Cerebellar cortex (tissue), 1 donor: ENCODE results near the gene ERBB2.
"Not testable (repeated sequence)": the region's sequence is repeated elsewhere in the genome, so short reads cannot be mapped to it uniquely, and the experiment has no call there.

Experiments used
- DNase-seq: peaks from one replicate; pipeline ENCODE4 v3.0.0-alpha.2; 2015; ENCODE audit warnings: low spot score

The ERBB2 gene

DNA sequence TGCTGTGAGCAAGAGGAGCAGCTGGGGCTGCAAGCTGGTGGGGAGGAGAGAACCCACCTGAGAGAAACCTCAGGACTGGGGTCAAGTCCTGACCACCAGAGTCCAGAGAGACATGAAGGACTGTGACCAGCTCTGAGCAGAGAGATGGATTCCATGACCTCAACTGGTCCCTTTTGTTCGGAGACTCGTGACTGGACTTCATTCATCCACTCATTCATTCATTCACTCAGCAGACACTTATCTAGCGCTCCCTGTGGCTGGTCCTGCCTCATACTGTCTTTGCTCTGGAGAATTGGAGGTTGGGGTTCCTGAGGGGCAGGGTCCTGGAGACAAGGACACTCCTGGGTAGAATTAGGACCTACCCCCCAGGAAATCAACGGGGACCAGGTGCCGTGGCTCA, 4.0 kb downstream of the ERBB2 start:
- no peak for DNase-seq

- no peak for DNase-seq
Observed at GRCh38 chr17:39704821-39705551, 5.1 kb downstream of the ERBB2 start.

GRCh38 chr17:39705786-39706348, 6.0 kb downstream of the ERBB2 start:
- DNase-seq: no peak

DNA sequence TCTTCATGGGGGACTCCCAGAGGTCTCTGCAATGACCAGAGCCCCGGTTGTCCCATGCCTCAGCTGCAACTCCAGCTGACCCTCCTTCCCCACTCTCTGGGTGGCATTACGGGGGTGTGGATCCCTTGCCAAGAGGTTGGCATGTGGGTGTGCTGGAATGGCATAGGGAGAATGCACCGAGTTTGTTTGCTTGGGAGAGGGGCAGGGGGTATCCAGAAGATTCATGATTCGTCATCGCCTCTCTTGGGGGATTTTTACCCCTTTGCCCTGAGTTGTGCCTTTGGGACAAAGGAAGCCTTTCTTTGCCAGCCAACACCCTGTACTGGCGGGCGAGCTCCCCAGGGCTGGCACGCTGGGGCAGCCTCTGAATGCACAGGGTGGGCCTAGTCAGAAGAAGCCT, 6.5 kb downstream of the ERBB2 start:
- DNase-seq: no peak

DNA sequence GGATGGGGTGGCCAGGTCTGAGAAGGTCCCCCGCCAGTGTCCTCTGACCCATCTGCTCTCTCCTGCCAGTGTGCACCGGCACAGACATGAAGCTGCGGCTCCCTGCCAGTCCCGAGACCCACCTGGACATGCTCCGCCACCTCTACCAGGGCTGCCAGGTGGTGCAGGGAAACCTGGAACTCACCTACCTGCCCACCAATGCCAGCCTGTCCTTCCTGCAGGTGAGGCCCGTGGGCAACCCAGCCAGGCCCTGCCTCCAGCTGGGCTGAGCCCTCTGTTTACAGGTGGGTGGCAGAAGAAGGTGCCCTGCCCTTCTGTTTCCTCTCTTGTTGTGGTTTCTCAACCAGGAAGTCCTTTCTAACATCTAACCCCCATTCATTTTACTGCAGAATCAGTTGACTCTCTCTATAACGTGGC, 7.1 kb downstream of the ERBB2 start:
- DNase-seq: no peak

- DNase-seq: no peak
Observed at GRCh38 chr17:39709319-39709997, 9.6 kb downstream of the ERBB2 start.

GRCh38 chr17:39709998-39710964, 10.4 kb downstream of the ERBB2 start:
- no peak for DNase-seq

DNA sequence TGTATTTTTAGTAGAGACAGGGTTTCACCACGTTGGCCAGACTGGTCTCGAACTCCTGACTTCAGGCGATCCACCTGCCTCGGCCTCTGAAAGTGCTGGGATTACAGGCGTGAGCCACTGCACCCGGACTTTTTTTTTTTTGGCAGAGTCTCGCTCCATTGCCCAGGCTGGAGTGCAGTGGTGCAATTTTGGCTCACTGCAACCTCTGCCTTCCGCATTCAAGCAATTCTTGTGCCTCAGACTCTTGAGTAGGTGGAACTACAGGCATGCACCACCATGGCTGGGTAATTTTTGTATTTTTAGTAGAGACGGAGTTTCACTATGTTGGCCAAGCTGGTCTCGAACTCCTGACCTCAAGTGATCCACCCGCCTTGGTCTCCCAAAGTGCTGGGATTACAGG, 11.2 kb downstream of the ERBB2 start:
- DNase-seq: not testable (repeated sequence)

DNA sequence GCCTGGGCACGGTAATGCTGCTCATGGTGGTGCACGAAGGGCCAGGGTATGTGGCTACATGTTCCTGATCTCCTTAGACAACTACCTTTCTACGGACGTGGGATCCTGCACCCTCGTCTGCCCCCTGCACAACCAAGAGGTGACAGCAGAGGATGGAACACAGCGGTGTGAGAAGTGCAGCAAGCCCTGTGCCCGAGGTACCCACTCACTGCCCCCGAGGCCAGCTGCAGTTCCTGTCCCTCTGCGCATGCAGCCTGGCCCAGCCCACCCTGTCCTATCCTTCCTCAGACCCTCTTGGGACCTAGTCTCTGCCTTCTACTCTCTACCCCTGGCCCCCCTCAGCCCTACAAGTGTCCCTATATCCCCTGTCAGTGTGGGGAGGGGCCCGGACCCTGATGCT, 12.0 kb downstream of the ERBB2 start:
- DNase-seq: no peak

DNA sequence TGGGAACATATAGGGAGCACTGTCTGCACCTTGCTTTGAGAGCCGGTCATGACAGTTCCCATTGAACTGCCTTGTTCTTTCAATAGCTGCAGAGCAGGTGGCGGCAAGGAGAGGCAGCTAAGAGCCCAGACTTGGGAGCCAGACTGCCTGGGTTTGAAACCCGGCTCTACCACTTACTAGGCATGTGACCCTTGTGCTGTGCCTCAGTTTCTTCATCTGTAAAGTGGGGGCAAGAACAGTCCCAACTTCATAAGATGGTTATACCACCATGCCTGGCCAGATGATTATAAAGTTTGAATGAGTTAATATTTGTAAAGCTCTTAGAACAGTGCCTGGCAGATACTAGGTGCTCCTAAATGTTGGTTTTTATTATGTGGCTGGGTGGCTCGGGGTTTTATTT, 14.4 kb downstream of the ERBB2 start:
- no peak for DNase-seq

GRCh38 chr17:39715375-39716072, 15.7 kb downstream of the ERBB2 start:
- no peak for DNase-seq

- no peak for DNase-seq
Observed at GRCh38 chr17:39716073-39716818, 16.4 kb downstream of the ERBB2 start.

DNA sequence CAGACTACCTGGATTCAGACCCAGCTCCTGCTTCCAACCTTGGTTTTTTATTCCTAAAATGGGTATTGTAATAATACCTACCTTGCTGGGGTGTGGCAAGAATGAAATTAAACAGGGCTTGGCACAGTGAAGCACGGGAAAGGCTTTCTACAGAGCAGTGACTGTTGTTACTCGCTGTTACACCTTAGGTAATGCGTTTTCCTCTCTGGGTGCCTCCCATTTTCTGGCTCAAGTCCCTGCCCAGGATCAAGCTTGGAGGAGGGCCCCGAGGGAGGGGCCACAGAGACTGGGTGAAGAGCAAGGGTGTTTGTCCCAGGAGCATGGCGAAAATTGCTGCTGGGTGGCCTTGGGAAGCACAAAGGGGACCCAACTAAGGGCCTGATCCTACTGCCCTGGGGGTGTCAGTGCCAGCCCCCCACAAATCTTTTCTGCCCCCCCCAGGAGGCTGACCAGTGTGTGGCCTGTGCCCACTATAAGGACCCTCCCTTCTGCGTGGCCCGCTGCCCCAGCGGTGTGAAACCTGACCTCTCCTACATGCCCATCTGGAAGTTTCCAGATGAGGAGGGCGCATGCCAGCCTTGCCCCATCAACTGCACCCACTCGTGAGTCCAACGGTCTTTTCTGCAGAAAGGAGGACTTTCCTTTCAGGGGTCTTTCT, 17.1 kb downstream of the ERBB2 start:
- DNase-seq: no peak

GRCh38 chr17:39717660-39718059, 17.8 kb downstream of the ERBB2 start:
- no peak for DNase-seq

DNA sequence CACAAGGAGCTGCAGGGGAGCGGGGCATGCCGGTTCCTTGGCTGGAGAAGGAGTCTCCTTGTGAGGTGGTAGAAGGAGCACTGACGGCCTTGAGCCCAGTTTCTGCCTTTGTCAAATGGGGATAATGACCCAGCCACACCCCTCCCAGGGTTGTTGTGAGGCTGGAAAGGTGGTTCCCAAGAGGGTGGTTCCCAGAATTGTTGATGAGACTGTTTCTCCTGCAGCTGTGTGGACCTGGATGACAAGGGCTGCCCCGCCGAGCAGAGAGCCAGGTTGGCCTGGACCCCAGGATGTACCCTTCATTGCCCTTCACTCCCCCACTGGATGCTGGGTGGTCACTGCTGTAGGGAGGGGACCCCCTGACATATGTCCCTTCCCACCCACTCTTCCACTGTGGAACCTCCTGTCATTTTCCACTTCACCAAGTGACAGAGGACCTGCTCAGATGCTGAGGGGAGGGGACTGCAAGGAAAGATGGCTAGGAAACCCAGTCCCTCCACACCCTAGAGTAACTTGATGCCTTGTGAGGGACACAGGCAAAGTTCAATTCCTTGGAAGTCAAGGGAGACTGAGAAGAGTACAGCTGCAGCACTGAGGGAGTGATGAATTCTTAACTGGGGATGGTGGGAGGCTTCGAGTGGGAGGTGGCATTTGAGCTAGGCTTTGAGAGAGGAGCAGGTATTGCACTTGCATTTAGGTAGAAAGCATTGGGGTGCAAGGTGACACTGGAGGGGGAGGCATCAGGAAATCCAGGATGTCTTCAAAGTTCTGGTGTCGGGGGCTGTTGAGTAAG, 19.9 kb downstream of the ERBB2 start:
- no peak for DNase-seq

DNA sequence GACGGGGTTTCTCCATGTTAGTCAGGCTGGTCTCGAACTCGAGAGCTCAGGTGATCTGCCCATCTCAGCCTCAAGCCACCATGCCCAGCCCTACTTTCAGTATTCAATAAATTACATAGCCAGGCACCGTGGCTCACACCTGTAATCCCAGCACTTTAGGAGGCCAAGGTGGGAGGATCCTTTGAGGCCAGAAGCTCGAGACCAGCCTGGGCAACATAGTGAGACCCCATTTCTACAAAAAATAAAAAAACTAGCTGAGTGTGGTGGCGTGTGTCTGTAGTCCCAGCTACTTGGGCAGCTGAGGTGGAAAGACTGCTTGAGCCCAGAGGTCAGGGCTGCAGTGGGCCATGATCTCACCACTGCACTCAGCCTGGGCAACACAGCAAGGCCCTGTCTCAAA, 22.2 kb downstream of the ERBB2 start:
- DNase-seq: no peak

GRCh38 chr17:39722965-39723848, 23.3 kb downstream of the ERBB2 start:
- DNase-seq: no peak

DNA sequence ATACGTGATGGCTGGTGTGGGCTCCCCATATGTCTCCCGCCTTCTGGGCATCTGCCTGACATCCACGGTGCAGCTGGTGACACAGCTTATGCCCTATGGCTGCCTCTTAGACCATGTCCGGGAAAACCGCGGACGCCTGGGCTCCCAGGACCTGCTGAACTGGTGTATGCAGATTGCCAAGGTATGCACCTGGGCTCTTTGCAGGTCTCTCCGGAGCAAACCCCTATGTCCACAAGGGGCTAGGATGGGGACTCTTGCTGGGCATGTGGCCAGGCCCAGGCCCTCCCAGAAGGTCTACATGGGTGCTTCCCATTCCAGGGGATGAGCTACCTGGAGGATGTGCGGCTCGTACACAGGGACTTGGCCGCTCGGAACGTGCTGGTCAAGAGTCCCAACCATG, 24.9 kb downstream of the ERBB2 start:
- no peak for DNase-seq

- DNase-seq: not testable (repeated sequence)
Observed at GRCh38 chr17:39725923-39726322, 26.1 kb downstream of the ERBB2 start.
